ENCODE results near the gene SAPCD2.

The SAPCD2 gene

DNA sequence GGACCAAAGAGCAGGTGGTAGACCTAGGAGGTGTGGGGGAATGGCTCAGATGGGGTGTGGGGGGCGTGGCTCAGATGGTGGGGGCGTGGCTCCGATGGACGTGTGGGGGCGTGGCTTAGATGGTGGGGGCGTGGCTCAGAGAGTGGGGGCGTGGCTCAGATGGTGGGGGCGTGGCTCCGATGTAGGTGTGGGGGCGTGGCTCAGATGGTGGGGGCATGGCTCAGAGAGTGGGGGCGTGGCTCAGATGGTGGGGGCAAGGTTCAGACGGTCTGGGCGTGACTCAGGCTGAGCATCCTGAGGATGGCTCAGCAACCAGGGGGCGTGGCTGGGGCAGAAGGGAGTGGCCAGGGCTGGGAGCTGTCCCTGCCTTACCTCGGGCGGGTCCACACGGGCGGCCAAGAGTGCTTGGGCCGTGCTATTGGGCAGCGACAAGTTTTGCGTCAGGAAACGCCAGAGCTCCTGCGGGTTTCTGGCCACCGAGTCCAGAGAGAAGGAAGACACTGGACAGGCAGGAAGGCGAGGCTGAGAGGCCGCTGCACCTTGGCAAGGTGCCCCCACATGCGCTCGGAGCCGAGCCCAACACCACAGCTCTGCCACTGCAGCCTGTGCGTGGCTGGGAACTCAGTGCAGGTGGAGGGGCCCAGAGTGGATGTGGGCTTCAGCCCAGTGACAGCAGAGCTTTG lies 48.2 kb downstream of the SAPCD2 start:
- Histone ChIP-seq H3K27ac (ENCODE audit: low read depth, low read length, poor library complexity, severe bottlenecking) (no peak overlapping the region), H3F3A (ENCODE audit: insufficient read depth, low read length) (no peaks in the 10 kb centered on the region), H3K27me3 (ENCODE audit: insufficient read depth, low read length) (peaks cover 3% of the 10 kb centered on the region; the same call in 1 of the 2 replicates), H3K4me1 (ENCODE audit: insufficient read depth, low read length, severe bottlenecking) (peaks cover 10% of the 10 kb centered on the region), H3K4me2 (ENCODE audit: low read length) (no peak overlapping the region), H3K9me3 (ENCODE audit: low read length) (no peaks in the 10 kb centered on the region), H3K79me2 (ENCODE audit: insufficient read depth, low read length) (no peaks in the 10 kb centered on the region), H3K4me3 (ENCODE audit: low read depth, low read length, poor library complexity, severe bottlenecking) (no peak overlapping the region), H4K20me1 (ENCODE audit: insufficient read depth, low read length) (no peaks in the 10 kb centered on the region), H3K9me2 (ENCODE audit: low read depth, low read length) (no peaks in the 10 kb centered on the region), H3K36me3 (ENCODE audit: insufficient read depth, low read length) (no peaks in the 10 kb centered on the region), H2AFZ (ENCODE audit: low read length) (no peak overlapping the region), H3K9ac (ENCODE audit: low read length) (no peak overlapping the region)
- TF ChIP-seq, protein P1, sequence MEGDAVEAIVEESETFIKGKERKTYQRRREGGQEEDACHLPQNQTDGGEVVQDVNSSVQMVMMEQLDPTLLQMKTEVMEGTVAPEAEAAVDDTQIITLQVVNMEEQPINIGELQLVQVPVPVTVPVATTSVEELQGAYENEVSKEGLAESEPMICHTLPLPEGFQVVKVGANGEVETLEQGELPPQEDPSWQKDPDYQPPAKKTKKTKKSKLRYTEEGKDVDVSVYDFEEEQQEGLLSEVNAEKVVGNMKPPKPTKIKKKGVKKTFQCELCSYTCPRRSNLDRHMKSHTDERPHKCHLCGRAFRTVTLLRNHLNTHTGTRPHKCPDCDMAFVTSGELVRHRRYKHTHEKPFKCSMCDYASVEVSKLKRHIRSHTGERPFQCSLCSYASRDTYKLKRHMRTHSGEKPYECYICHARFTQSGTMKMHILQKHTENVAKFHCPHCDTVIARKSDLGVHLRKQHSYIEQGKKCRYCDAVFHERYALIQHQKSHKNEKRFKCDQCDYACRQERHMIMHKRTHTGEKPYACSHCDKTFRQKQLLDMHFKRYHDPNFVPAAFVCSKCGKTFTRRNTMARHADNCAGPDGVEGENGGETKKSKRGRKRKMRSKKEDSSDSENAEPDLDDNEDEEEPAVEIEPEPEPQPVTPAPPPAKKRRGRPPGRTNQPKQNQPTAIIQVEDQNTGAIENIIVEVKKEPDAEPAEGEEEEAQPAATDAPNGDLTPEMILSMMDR (IDR thresholded peaks at IDR 0.05; ENCODE audit: low read length): no peak
- no peak for TF ChIP-seq EZH2 (IDR thresholded peaks at IDR 0.05; ENCODE audit: borderline replicate concordance, low read length)

DNA sequence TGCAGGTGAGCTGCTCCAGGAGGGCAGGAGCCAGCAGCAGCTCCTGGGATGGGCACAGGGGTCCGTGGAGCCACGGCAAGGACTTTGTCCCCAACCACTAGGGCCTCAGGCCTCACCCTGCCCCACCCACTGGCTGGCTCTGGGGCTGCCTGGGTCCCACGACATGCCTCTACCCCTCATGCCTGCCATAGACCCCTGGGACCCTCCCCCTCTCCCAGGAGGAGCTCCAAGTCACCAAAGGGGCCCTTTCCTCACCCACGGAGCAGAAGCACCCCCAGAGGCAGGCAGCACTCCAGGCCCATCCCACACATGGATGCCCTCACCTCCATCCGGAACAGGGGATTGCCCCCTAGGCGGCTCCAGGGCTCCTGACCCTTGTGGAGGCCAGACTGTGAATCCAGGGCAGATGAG lies 48.8 kb downstream of the SAPCD2 start:
- TF ChIP-seq EZH2 (IDR thresholded peaks at IDR 0.05; ENCODE audit: borderline replicate concordance, low read length): no peak
- TF ChIP-seq, protein P1 (IDR thresholded peaks at IDR 0.05; ENCODE audit: low read length): no peak
- Histone ChIP-seq H3F3A (ENCODE audit: insufficient read depth, low read length) (no peaks in the 10 kb centered on the region), H3K79me2 (ENCODE audit: insufficient read depth, low read length) (no peaks in the 10 kb centered on the region), H3K9ac (ENCODE audit: low read length) (no peak overlapping the region), H3K36me3 (ENCODE audit: insufficient read depth, low read length) (no peaks in the 10 kb centered on the region), H3K4me3 (ENCODE audit: low read depth, low read length, poor library complexity, severe bottlenecking) (no peak overlapping the region), H3K27ac (ENCODE audit: low read depth, low read length, poor library complexity, severe bottlenecking) (no peak overlapping the region), H3K9me3 (ENCODE audit: low read length) (no peaks in the 10 kb centered on the region), H3K4me1 (ENCODE audit: insufficient read depth, low read length, severe bottlenecking) (peaks cover 10% of the 10 kb centered on the region), H3K4me2 (ENCODE audit: low read length) (no peak overlapping the region), H3K9me2 (ENCODE audit: low read depth, low read length) (no peaks in the 10 kb centered on the region), H2AFZ (ENCODE audit: low read length) (no peak overlapping the region), H4K20me1 (ENCODE audit: insufficient read depth, low read length) (no peaks in the 10 kb centered on the region), H3K27me3 (ENCODE audit: insufficient read depth, low read length) (no peaks in the 10 kb centered on the region)

DNA sequence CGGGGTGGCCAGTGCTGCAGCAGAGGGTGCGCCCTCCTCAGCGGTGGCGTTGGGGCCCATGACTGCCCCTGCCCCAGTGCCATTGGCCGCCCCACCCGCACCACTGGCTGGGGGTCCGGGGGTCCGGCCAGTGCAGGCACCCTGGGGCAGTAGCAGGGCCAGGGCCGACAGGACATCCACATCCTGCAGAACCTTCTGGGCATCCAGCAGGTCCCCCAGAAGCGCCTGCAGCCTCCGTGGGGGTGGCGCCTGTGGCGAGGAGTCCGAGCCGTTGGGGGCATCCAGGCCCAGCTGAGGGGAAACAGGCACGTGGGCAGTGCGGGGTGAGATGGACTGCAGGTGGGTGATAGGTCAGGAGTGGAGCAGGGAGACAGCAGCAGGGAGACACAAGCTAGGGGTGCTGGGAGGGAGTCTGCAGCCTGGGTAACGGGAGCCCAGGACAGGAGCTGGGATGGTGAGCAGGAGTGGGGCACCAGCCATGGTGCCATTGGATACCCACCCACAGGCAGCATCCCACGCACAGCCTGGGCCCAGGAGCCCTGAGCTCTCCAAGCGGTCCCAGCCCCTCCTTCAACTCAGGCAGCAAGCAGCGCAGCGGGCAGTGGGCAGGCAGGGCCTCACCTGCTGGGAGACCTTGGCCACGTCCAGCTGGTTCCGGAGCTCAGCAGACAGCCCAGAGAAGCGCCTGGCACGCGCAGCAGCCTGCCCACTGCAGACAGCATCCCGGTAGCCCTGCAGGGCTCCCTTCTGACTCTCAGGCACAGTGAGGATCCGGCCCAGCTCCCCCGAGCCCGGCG lies 49.4 kb downstream of the SAPCD2 start:
- Histone ChIP-seq H3K4me2 (ENCODE audit: low read length) (no peak overlapping the region), H3K9me3 (ENCODE audit: low read length) (no peaks in the 10 kb centered on the region), H3K27me3 (ENCODE audit: insufficient read depth, low read length) (no peaks in the 10 kb centered on the region), H3K4me3 (ENCODE audit: low read depth, low read length, poor library complexity, severe bottlenecking) (no peak overlapping the region), H3K79me2 (ENCODE audit: insufficient read depth, low read length) (no peaks in the 10 kb centered on the region), H3K27ac (ENCODE audit: low read depth, low read length, poor library complexity, severe bottlenecking) (no peak overlapping the region), H3K4me1 (ENCODE audit: insufficient read depth, low read length, severe bottlenecking) (peaks cover 7% of the 10 kb centered on the region), H2AFZ (ENCODE audit: low read length) (no peak overlapping the region), H3F3A (ENCODE audit: insufficient read depth, low read length) (no peaks in the 10 kb centered on the region), H3K9ac (ENCODE audit: low read length) (no peak overlapping the region), H3K36me3 (ENCODE audit: insufficient read depth, low read length) (no peaks in the 10 kb centered on the region), H4K20me1 (ENCODE audit: insufficient read depth, low read length) (no peaks in the 10 kb centered on the region), H3K9me2 (ENCODE audit: low read depth, low read length) (no peaks in the 10 kb centered on the region)
- TF ChIP-seq, protein P1 (IDR thresholded peaks at IDR 0.05; ENCODE audit: low read length): no peak
